Adrenal gland (tissue), 12 donors: ENCODE results near the gene RPH3AL. TPM values are rescaled to one million over a fixed set of nuclear protein-coding genes. Genes with fewer than 3 reads are reported as not detected.

Source experiments
- DNase-seq, 7 donors: peaks; one replicate each; pipeline ENCODE4 v3.0.0-alpha.2; 2019 to 2020
- H3K27ac ChIP-seq, 5 donors: fragments of 200-600 bp; sonication (generic) in 4 of 5; 1 replicate in 3 of 5; 2 replicates in 2 of 5; pipeline versions ENCODE4 v1.5.1 to v1.8.0; 2016 to 2020; ENCODE audit warnings: mild to moderate bottlenecking in 1 of 5
- H3K27me3 ChIP-seq: fragments of 200-600 bp; 2 replicates; pipeline ENCODE4 v1.8.0; 2021
- H3K36me3 ChIP-seq, 2 donors: fragments of 200-600 bp; replicated peaks in 1 of 2; 1 replicate in 1 of 2; 2 replicates in 1 of 2; pipeline versions ENCODE4 v1.5.1 to v1.8.0; 2018 to 2022
- H3K4me1 ChIP-seq, 2 donors: fragments of 200-600 bp; replicated peaks in 1 of 2; 1 replicate in 1 of 2; 2 replicates in 1 of 2; pipeline versions ENCODE4 v1.5.1 to v1.8.0; 2018 to 2021
- H3K4me3 ChIP-seq, 4 donors: fragments of 200-600 bp; sonication (generic) in 3 of 4; one replicate each; pipeline ENCODE4 v1.5.1; 2016 to 2018
- H3K9me3 ChIP-seq, 3 donors: fragments of 200-600 bp; sonication (generic) in 1 of 3; replicated peaks in 1 of 3; 1 replicate in 2 of 3; 2 replicates in 1 of 3; pipeline versions ENCODE4 v1.5.1 to v1.8.0; 2016 to 2021
- CTCF ChIP-seq, 6 experiments: fragments of 450-650 bp in 4 of 6; fragments of 200-600 bp in 2 of 6; sonication (generic) in 1 of 6; IDR thresholded peaks; 1 replicate in 5 of 6; 2 replicates in 1 of 6; pipeline versions ENCODE4 v1.5.1 to v1.8.0; 2016 to 2021; ENCODE audit warnings: antibody characterized with exemption in 6 of 6, mild to moderate bottlenecking in 2 of 6, moderate library complexity in 1 of 6
- POLR2A ChIP-seq, 2 donors: fragments of 450-650 bp; IDR thresholded peaks; one replicate each; pipeline ENCODE4 v1.6.1; 2017; ENCODE audit warnings: antibody characterized with exemption in 2 of 2, mild to moderate bottlenecking in 2 of 2, moderate library complexity in 1 of 2
- WGBS, 4 donors: extraction: QIAGEN DNeasy Blood & Tissue Kit in 2 of 4; methylation state at CpG; one replicate each; pipeline versions ENCODE4 v1.1.5 to v1.1.7; 2013 to 2017; 5-methylcytosine and 5-hydroxymethylcytosine counted together
- intact Hi-C, 2 donors: fragments of 100-400 bp; cut with DNase I; formaldehyde crosslinking; loops; one replicate each; pipeline versions ENCODE4 v1.14.1 to v1.15.0; 2022 to 2023
- polyA plus RNA-seq, 3 donors: library from polyadenylated mRNA; stranded (reverse); fragments of 200-250 nt in 2 of 3; fragments of 350-450 nt in 1 of 3; fragmentation: Illumina TruSeq in 1 of 3; extraction: RNeasy Lipid Tissue Mini Kit (QIAGEN cat#74804) in 1 of 3; gene quantifications; one replicate each; pipeline ENCODE4 v1.2.3, GENCODE V29; 2013 to 2014
- total RNA-seq, 9 donors: library from RNA; depleted of rRNA in 4 of 9; stranded (reverse); fragments of >200 nt in 4 of 9; fragments of 120-200 nt in 1 of 9; fragmentation: NEBNext Ultra II Directional in 1 of 9; extraction: Animal tissue kit (Norgen Biotek cat#: 25700) in 1 of 9; gene quantifications; one replicate each; pipeline versions ENCODE4 v1.1.0 to v1.2.4, GENCODE V29; 2013 to 2023
- donor health status: healthy with polysubstance abuse.
- donor health status: Bipolar disorder and iron deficiency.
- donor health status: DM: yes; HTN: yes; CAD: no.
- donor health status: DM: no; HTN: no; CAD: no.
- donor health status: DM: no; HTN: no; CAD: no.
- donor health status: DM: yes; HTN: yes; CAD: no.

RPH3AL gene
- total and polyA plus RNA-seq, 12 donors: 7.7 to 79.2 (median 33.7) TPM

GRCh38 chr17:260031-260791 is 92.4 kb downstream of the RPH3AL start:
- Histone ChIP-seq H3K4me3 (no peak overlapping the region), H3K27ac (peak overlapping the region in 1 of 5 donors; percentile 60), H3K27me3 (no peaks in the 10 kb centered on the region), H3K4me1 (no peaks in the 10 kb centered on the region), H3K36me3 (peaks cover 0 to 5% of the 10 kb centered on the region in 2 donors), H3K9me3 (no peaks in the 10 kb centered on the region)
- TF ChIP-seq POLR2A (IDR thresholded peaks at IDR 0.05) (no peak), CTCF (IDR thresholded peaks at IDR 0.05) (no peak)
- intact Hi-C loops: no loop called here
- 77 to 83% (median 80%) methylated on average over 12 to 15 of the region's 15 CpGs for WGBS, 4 donors
- peak in 6 of 7 donors; percentile 4 to 38 (median 11) for DNase-seq

GRCh38 chr17:259341-259976 is 93.1 kb downstream of the RPH3AL start:
- intact Hi-C loops: no loop called here
- WGBS, 4 donors: 77 to 92% (median 82%) methylated on average over 17 to 22 of the region's 22 CpGs
- H3K4me1 ChIP-seq: no peaks in the 10 kb centered on the region
- H3K36me3 ChIP-seq: peaks cover 0 to 5% of the 10 kb centered on the region in 2 donors
- DNase-seq: peak in 6 of 7 donors; percentile 2 to 53 (median 12)
- H3K4me3 ChIP-seq: no peak overlapping the region
- TF ChIP-seq CTCF (IDR thresholded peaks at IDR 0.05) (no peak), POLR2A (IDR thresholded peaks at IDR 0.05) (no peak)
- no peaks in the 10 kb centered on the region for H3K9me3 ChIP-seq
- no peaks in the 10 kb centered on the region for H3K27me3 ChIP-seq
- H3K27ac ChIP-seq: peak overlapping the region in 1 of 5 donors; percentile 41

DNA sequence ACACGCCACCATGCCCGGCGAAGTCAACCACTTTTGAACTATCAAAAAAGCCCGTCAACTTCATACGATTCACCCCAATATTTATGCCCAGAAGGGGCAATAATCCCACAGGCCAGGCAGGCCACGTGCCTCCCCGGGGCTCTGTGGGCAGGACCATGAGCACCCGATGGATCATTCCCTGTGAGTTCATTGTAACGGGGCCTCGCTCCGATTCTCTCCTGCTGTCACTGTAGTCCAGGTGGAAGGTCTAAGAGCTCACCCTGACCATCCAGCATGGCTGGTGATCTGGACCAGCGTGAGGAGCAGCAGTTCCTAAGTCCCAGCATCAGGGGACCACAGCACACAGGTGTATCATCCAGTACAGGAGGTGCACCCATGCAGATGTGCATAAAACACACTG is 93.7 kb downstream of the RPH3AL start:
- H3K27me3 ChIP-seq: no peaks in the 10 kb centered on the region
- no peak overlapping the region for H3K4me3 ChIP-seq
- DNase-seq: peak in 4 of 7 donors; percentile 3 to 48 (median 8)
- TF ChIP-seq POLR2A (IDR thresholded peaks at IDR 0.05) (no peak), CTCF (IDR thresholded peaks at IDR 0.05) (no peak)
- WGBS, 4 donors: 93 to 97% (median 94%) methylated on average over 11 to 12 of the region's 12 CpGs
- H3K27ac ChIP-seq: peak overlapping the region in 1 of 5 donors; percentile 41
- no peaks in the 10 kb centered on the region for H3K9me3 ChIP-seq
- H3K36me3 ChIP-seq: peaks cover 0 to 3% of the 10 kb centered on the region in 2 donors
- H3K4me1 ChIP-seq: no peaks in the 10 kb centered on the region
- intact Hi-C loops: no loop called here

DNA sequence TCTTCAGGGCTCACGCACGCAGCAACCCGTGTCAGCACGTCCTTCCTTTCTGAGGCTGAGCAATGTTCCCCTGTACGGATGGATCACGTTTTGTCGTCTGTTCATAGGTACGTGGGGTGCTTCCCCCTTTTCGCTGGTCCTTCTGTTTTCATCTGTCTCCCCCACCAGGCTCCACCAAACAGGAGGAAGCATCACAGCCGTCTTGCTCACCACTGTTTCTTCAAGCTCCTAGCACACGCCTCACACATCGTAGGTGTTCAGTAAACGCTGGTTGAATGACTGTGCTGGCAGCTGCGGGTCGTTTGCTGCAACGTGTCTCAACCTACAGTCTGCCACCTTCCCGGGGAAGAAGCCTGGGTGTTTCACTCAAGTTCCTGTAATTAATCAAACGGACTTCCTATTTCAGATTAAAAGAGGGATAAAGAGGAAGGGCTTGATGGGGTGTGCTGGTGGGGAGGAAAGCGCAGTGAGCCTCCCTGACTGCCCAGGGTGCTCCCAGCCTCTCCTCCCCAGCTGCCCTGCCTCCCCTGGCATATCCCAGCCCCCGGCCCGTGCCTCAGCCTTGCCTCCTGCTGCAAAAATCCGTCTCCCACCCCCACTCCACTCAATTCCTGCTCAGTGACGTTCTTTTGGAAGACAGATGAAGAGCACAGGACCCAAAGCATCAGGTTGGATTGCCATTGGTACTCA is 94.4 kb downstream of the RPH3AL start:
- Histone ChIP-seq H3K4me1 (no peaks in the 10 kb centered on the region), H3K27ac (peak overlapping the region in 2 of 5 donors; percentile 46 to 79), H3K36me3 (no peaks in the 10 kb centered on the region), H3K9me3 (no peaks in the 10 kb centered on the region), H3K27me3 (no peaks in the 10 kb centered on the region), H3K4me3 (no peak overlapping the region)
- TF ChIP-seq POLR2A (IDR thresholded peaks at IDR 0.05): no peak
- no peak for TF ChIP-seq CTCF (IDR thresholded peaks at IDR 0.05)
- peak in 6 of 7 donors; percentile 4 to 50 (median 12) for DNase-seq
- intact Hi-C loops: no loop called here
- WGBS, 4 donors: 67 to 77% (median 74%) methylated on average over 23 of the region's 23 CpGs
